Naive thymus-derived CD4-positive, alpha-beta T cell (primary cell): ENCODE results near the gene MRPL12. TPM values are rescaled to one million over a fixed set of nuclear protein-coding genes. Genes with fewer than 3 reads are reported as not detected.

Experiments used
- ATAC-seq: fragments of 150-1000 bp; cut with Tn5 transposase; 2 replicates; pipeline ENCODE4 v1.10.0; 2021; ENCODE audit warnings: mild to moderate bottlenecking, moderate library complexity
- CTCF ChIA-PET: fragments of 350-600 bp; sonication (Branson Sonifier 250); formaldehyde crosslinking; loops from one replicate; lab custom pipeline; 2021; ENCODE audit warnings: antibody characterized with exemption; lab: Charles Lee
- POLR2A ChIA-PET: fragments of 350-600 bp; sonication (Branson Sonifier 250); formaldehyde crosslinking; loops from one replicate; lab custom pipeline; 2021; ENCODE audit warnings: antibody characterized with exemption, inconsistent platforms; lab: Charles Lee
- DNase-seq, 9 donors: peaks; one replicate each; pipeline versions ENCODE4 v3.0.0 to v3.0.0-alpha.2; 2020 to 2022; ENCODE audit warnings: mixed read lengths in 1 of 9
- H3K27ac ChIP-seq: one replicate; pipeline ENCODE4 v1.7.0; 2013; ENCODE audit warnings: mild to moderate bottlenecking, low read depth, low read length, moderate library complexity
- H3K27me3 ChIP-seq, 2 donors: one replicate each; pipeline ENCODE4 v1.7.0; 2013; ENCODE audit warnings: low read length in 2 of 2, mild to moderate bottlenecking in 2 of 2, moderate library complexity in 2 of 2; ENCODE audit not compliant: control insufficient read depth in 2 of 2, insufficient read depth in 2 of 2
- H3K36me3 ChIP-seq, 3 experiments: 1 replicate in 2 of 3; 2 replicates in 1 of 3; pipeline ENCODE4 v1.7.0; 2013; ENCODE audit warnings: low read length in 3 of 3, mild to moderate bottlenecking in 3 of 3, moderate library complexity in 1 of 3; ENCODE audit not compliant: insufficient read depth in 3 of 3, control insufficient read depth in 2 of 3
- H3K4me1 ChIP-seq, 2 donors: one replicate each; pipeline ENCODE4 v1.7.0; 2013; ENCODE audit warnings: low read length in 2 of 2, mild to moderate bottlenecking in 2 of 2, moderate library complexity in 1 of 2; ENCODE audit not compliant: control insufficient read depth in 2 of 2, insufficient read depth in 2 of 2
- H3K4me3 ChIP-seq: 2 replicates; pipeline ENCODE4 v1.7.0; 2013; ENCODE audit warnings: mild to moderate bottlenecking, low read length
- H3K9me3 ChIP-seq, 3 experiments: 1 replicate in 2 of 3; 2 replicates in 1 of 3; pipeline ENCODE4 v1.7.0; 2013; ENCODE audit warnings: low read length in 3 of 3; ENCODE audit not compliant: control insufficient read depth in 2 of 3
- H3K27ac Mint-ChIP-seq, 9 donors: one replicate each; pipeline ENCODE4 v1.8.0; 2020 to 2022; ENCODE audit warnings: mixed read lengths in 9 of 9, mild to moderate bottlenecking in 8 of 9, moderate library complexity in 5 of 9, inconsistent platforms in 2 of 9
- H3K27me3 Mint-ChIP-seq, 5 donors: one replicate each; pipeline ENCODE4 v1.8.0; 2021 to 2022; ENCODE audit warnings: mixed read lengths in 5 of 5, mild to moderate bottlenecking in 1 of 5
- H3K36me3 Mint-ChIP-seq, 5 donors: one replicate each; pipeline ENCODE4 v1.8.0; 2020 to 2022; ENCODE audit warnings: mixed read lengths in 5 of 5, mild to moderate bottlenecking in 3 of 5, inconsistent platforms in 1 of 5
- H3K4me1 Mint-ChIP-seq, 7 donors: one replicate each; pipeline ENCODE4 v1.8.0; 2020 to 2022; ENCODE audit warnings: mixed read lengths in 7 of 7, mild to moderate bottlenecking in 3 of 7, inconsistent platforms in 1 of 7
- H3K4me3 Mint-ChIP-seq, 10 donors: one replicate each; pipeline ENCODE4 v1.8.0; 2020 to 2022; ENCODE audit warnings: mild to moderate bottlenecking in 10 of 10, mixed read lengths in 10 of 10, moderate library complexity in 6 of 10, inconsistent platforms in 2 of 10
- H3K9me3 Mint-ChIP-seq, 11 donors: one replicate each; pipeline ENCODE4 v1.8.0; 2020 to 2022; ENCODE audit warnings: mixed read lengths in 11 of 11, mild to moderate bottlenecking in 4 of 11, inconsistent platforms in 1 of 11, moderate library complexity in 1 of 11
- intact Hi-C, 2 donors: fragments of 100-400 bp; cut with micrococcal nuclease; formaldehyde crosslinking; loops; one replicate each; pipeline ENCODE4 v1.15.1; 2023
- microRNA-seq: library from miRNA; unstranded; fragments of <30 nt; microRNA quantifications from one replicate; pipeline ENCODE4 v1.2.0, GENCODE V29; 2022; ENCODE audit warnings: borderline microRNAs expressed
- polyA plus RNA-seq, 2 donors: library from polyadenylated mRNA; unstranded; fragments of 300-500 nt; fragmentation: Illumina TruSeq; gene quantifications; one replicate each; pipeline ENCODE4 v1.2.3, GENCODE V29; 2021
- total RNA-seq, 6 experiments: library from RNA in 5 of 6; stranded (reverse) in 5 of 6; gene quantifications; 1 replicate in 5 of 6; 2 replicates in 1 of 6; pipeline ENCODE4 v1.2.3 and lab custom pipeline; 2021 to 2026

Gene MRPL12
- total and polyA plus RNA-seq, 7 experiments from 2014 or later, result 21.3 to 83.8 (median 27.4) TPM

GRCh38 chr17:81740395-81740961, 37.3 kb downstream of the MRPL12 start:
- peak overlapping the region in 2 of 10 donors; percentile 23 to 57 for H3K4me3 Mint-ChIP-seq
- intact Hi-C loops, result no loop called here
- H3K36me3 ChIP-seq, result no peaks in the 10 kb centered on the region
- H3K27ac Mint-ChIP-seq, result no peak overlapping the region
- H3K9me3 Mint-ChIP-seq, result peaks cover 0 to 2% (median 0%) of the 10 kb centered on the region in 11 donors
- ATAC-seq, result peak; percentile 54
- no peaks in the 10 kb centered on the region for H3K9me3 ChIP-seq
- no peak for DNase-seq
- ChIA-PET CTCF (no interaction called here), POLR2A (no interaction called here)
- H3K36me3 Mint-ChIP-seq, result no peaks in the 10 kb centered on the region
- no peaks in the 10 kb centered on the region for H3K4me1 ChIP-seq
- H3K27ac ChIP-seq, result no peak overlapping the region
- H3K27me3 ChIP-seq, result peaks cover 0 to 3% of the 10 kb centered on the region in 2 donors
- peaks cover 4 to 11% (median 5%) of the 10 kb centered on the region in 7 donors for H3K4me1 Mint-ChIP-seq
- peaks cover 5 to 24% (median 6%) of the 10 kb centered on the region in 5 donors for H3K27me3 Mint-ChIP-seq
- no peak overlapping the region for H3K4me3 ChIP-seq

DNA sequence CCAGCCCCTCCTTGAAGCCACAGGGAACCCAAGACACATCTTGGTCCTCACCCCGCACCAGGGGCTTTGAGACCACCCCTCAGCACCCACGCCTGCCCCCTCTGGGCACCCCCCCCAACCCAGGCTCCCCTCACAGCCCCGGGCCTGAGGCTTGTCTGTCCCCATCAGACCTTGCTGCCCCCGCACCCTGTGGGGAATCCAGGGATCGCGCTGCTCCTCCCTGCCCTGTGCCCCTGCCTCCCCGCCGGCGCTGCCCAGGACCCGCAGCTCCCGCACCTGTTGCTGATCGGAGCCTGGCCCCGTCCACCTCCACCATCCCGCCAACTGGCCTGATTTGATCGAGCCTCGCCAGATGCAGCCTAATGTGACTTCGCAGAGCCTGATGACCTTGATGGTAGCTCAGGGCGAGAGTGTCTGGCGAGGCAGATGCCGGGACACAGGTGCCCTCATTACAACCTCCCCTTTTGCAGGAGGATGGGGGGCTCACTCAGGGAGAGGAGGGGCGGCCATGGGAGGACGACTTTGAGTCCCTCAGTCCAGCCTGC, 38.0 kb downstream of the MRPL12 start:
- peak overlapping the region in 1 of 10 donors; percentile 23 for H3K4me3 Mint-ChIP-seq
- H3K36me3 Mint-ChIP-seq, result no peaks in the 10 kb centered on the region
- POLR2A ChIA-PET, result no interaction called here
- H3K4me3 ChIP-seq, result no peak overlapping the region
- ATAC-seq, result no peak
- H3K27me3 ChIP-seq, result peaks cover 0 to 3% of the 10 kb centered on the region in 2 donors
- no peaks in the 10 kb centered on the region for H3K9me3 ChIP-seq
- CTCF ChIA-PET, result no interaction called here
- no peak for DNase-seq
- H3K4me1 ChIP-seq, result no peaks in the 10 kb centered on the region
- no peak overlapping the region for H3K27ac Mint-ChIP-seq
- no peaks in the 10 kb centered on the region for H3K9me3 Mint-ChIP-seq
- H3K36me3 ChIP-seq, result no peaks in the 10 kb centered on the region
- intact Hi-C loops, result no loop called here
- peaks cover 0 to 6% (median 0%) of the 10 kb centered on the region in 7 donors for H3K4me1 Mint-ChIP-seq
- H3K27me3 Mint-ChIP-seq, result peaks cover 0 to 21% (median 5%) of the 10 kb centered on the region in 5 donors
- no peak overlapping the region for H3K27ac ChIP-seq

GRCh38 chr17:81741594-81742452, 38.7 kb downstream of the MRPL12 start:
- Mint-ChIP-seq H3K27me3 (peaks cover 0 to 21% (median 5%) of the 10 kb centered on the region in 5 donors), H3K4me1 (peaks cover 0 to 6% (median 0%) of the 10 kb centered on the region in 7 donors), H3K36me3 (no peaks in the 10 kb centered on the region), H3K27ac (no peak overlapping the region), H3K9me3 (no peaks in the 10 kb centered on the region), H3K4me3 (no peak overlapping the region)
- H3K4me3 ChIP-seq, result no peak overlapping the region
- no peak for ATAC-seq
- H3K27ac ChIP-seq, result no peak overlapping the region
- POLR2A ChIA-PET, result no interaction called here
- DNase-seq, result no peak
- H3K36me3 ChIP-seq, result no peaks in the 10 kb centered on the region
- no peaks in the 10 kb centered on the region for H3K9me3 ChIP-seq
- peaks cover 0 to 3% of the 10 kb centered on the region in 2 donors for H3K27me3 ChIP-seq
- no peaks in the 10 kb centered on the region for H3K4me1 ChIP-seq
- intact Hi-C loops, result no loop called here
- CTCF ChIA-PET, result no interaction called here

Small RNA genes within 50 kb of the gene (microRNA-seq; reads per million reads assigned to microRNA genes)
- gene MIR6786, result not detected

Other genes starting within 250 kb of the MRPL12 start
- 1,000 to 10,000 TPM in 4 of 5 experiments, 100 to 1,000 TPM in 1; 971 to 4,639 (median 1,185) TPM for gene ACTG1, start 190.6 kb upstream of the MRPL12 start, total RNA-seq
- gene ACTG1, start 190.6 kb upstream of the MRPL12 start, polyA plus RNA-seq, result 1,000 to 10,000 TPM; 1,098 to 1,433 TPM
- 1 to 10 TPM in 2 of 5 experiments, under 1 TPM in 3; 0.56 to 1.6 (median 0.70) TPM for gene FSCN2, start 175.0 kb upstream of the MRPL12 start, total RNA-seq
- gene FSCN2, start 175.0 kb upstream of the MRPL12 start, polyA plus RNA-seq, result not detected
- 10 to 100 TPM; 28.8 to 57.0 (median 43.6) TPM for gene FAAP100, start 151.0 kb upstream of the MRPL12 start, total RNA-seq
- gene FAAP100, start 151.0 kb upstream of the MRPL12 start, polyA plus RNA-seq, result 10 to 100 TPM in 1 of 2 donors, 1 to 10 TPM in 1; 9.0 to 20.1 TPM
- 100 to 1,000 TPM in 2 of 5 experiments, 10 to 100 TPM in 3; 77.7 to 125 (median 93.6) TPM for gene NPLOC4, start 66.3 kb upstream of the MRPL12 start, total RNA-seq
- gene NPLOC4, start 66.3 kb upstream of the MRPL12 start, polyA plus RNA-seq, result 10 to 100 TPM; 47.8 to 68.6 TPM
- 1 to 10 TPM in 2 of 5 experiments, under 1 TPM in 3; 0.32 to 1.9 (median 0.51) TPM for gene TSPAN10, start 66.2 kb upstream of the MRPL12 start, total RNA-seq
- under 1 TPM; 0.33 to 0.98 TPM for gene TSPAN10, start 66.2 kb upstream of the MRPL12 start, polyA plus RNA-seq
- 10 to 100 TPM in 1 of 5 experiments, 1 to 10 TPM in 4; 1.0 to 28.0 (median 1.9) TPM for gene PDE6G, start 46.8 kb upstream of the MRPL12 start, total RNA-seq
- gene PDE6G, start 46.8 kb upstream of the MRPL12 start, polyA plus RNA-seq, result 1 to 10 TPM; 2.0 to 2.6 TPM
- gene OXLD1, start 36.8 kb upstream of the MRPL12 start, total RNA-seq, result 10 to 100 TPM; 35.9 to 61.9 (median 47.5) TPM
- 100 to 1,000 TPM; 108 to 123 TPM for gene OXLD1, start 36.8 kb upstream of the MRPL12 start, polyA plus RNA-seq
- 10 to 100 TPM; 16.3 to 33.5 (median 27.1) TPM for gene CCDC137, start 36.6 kb upstream of the MRPL12 start, total RNA-seq
- gene CCDC137, start 36.6 kb upstream of the MRPL12 start, polyA plus RNA-seq, result 10 to 100 TPM; 10.0 to 26.0 TPM
- 10 to 100 TPM; 12.0 to 30.6 (median 30.1) TPM for gene ARL16, start 19.6 kb upstream of the MRPL12 start, total RNA-seq
- gene ARL16, start 19.6 kb upstream of the MRPL12 start, polyA plus RNA-seq, result 10 to 100 TPM; 33.6 to 35.3 TPM
- gene HGS, start 19.4 kb upstream of the MRPL12 start, total RNA-seq, result 100 to 1,000 TPM; 108 to 174 (median 153) TPM
- gene HGS, start 19.4 kb upstream of the MRPL12 start, polyA plus RNA-seq, result 10 to 100 TPM; 19.8 to 40.3 TPM
- 10 to 100 TPM in 1 of 5 experiments, 1 to 10 TPM in 4; 4.0 to 27.4 (median 6.2) TPM for gene SLC25A10, start 8.9 kb downstream of the MRPL12 start, total RNA-seq
- 1 to 10 TPM; 3.4 to 5.2 TPM for gene SLC25A10, start 8.9 kb downstream of the MRPL12 start, polyA plus RNA-seq
- not detected for gene GCGR, start 100.8 kb downstream of the MRPL12 start, total RNA-seq
- gene GCGR, start 100.8 kb downstream of the MRPL12 start, polyA plus RNA-seq, result not detected
- 10 to 100 TPM; 41.1 to 65.3 (median 53.1) TPM for gene MCRIP1, start 129.9 kb downstream of the MRPL12 start, total RNA-seq
- 10 to 100 TPM; 44.5 to 59.0 TPM for gene MCRIP1, start 129.9 kb downstream of the MRPL12 start, polyA plus RNA-seq
- gene PPP1R27, start 131.7 kb downstream of the MRPL12 start, total RNA-seq, result not detected
- gene PPP1R27, start 131.7 kb downstream of the MRPL12 start, polyA plus RNA-seq, result under 1 TPM in 1 of 2 donors, not detected in 1; 0.13 TPM
- gene P4HB, start 157.2 kb downstream of the MRPL12 start, total RNA-seq, result 100 to 1,000 TPM; 188 to 568 (median 304) TPM
- gene P4HB, start 157.2 kb downstream of the MRPL12 start, polyA plus RNA-seq, result 100 to 1,000 TPM; 161 to 224 TPM
- 100 to 1,000 TPM; 308 to 671 (median 465) TPM for gene ARHGDIA, start 168.0 kb downstream of the MRPL12 start, total RNA-seq
- 100 to 1,000 TPM in 1 of 2 donors, 10 to 100 TPM in 1; 66.5 to 140 TPM for gene ARHGDIA, start 168.0 kb downstream of the MRPL12 start, polyA plus RNA-seq
- 100 to 1,000 TPM in 1 of 5 experiments, 10 to 100 TPM in 4; 38.3 to 159 (median 83.2) TPM for gene ALYREF, start 188.2 kb downstream of the MRPL12 start, total RNA-seq
- gene ALYREF, start 188.2 kb downstream of the MRPL12 start, polyA plus RNA-seq, result 10 to 100 TPM; 28.5 to 31.5 TPM
- 100 to 1,000 TPM in 1 of 5 experiments, 10 to 100 TPM in 4; 30.8 to 106 (median 40.5) TPM for gene ANAPC11, start 188.4 kb downstream of the MRPL12 start, total RNA-seq
- gene ANAPC11, start 188.4 kb downstream of the MRPL12 start, polyA plus RNA-seq, result 100 to 1,000 TPM; 245 to 278 TPM
- gene NPB, start 198.9 kb downstream of the MRPL12 start, total RNA-seq, result under 1 TPM in 4 of 5 experiments, not detected in 1; 0.29 to 0.59 (median 0.54) TPM
- gene NPB, start 198.9 kb downstream of the MRPL12 start, polyA plus RNA-seq, result under 1 TPM in 1 of 2 donors, not detected in 1; 0.20 TPM
- gene PCYT2, start 208.0 kb downstream of the MRPL12 start, total RNA-seq, result 10 to 100 TPM; 17.5 to 43.6 (median 35.2) TPM
- 10 to 100 TPM; 22.4 to 27.0 TPM for gene PCYT2, start 208.0 kb downstream of the MRPL12 start, polyA plus RNA-seq
- gene SIRT7, start 214.8 kb downstream of the MRPL12 start, total RNA-seq, result 10 to 100 TPM; 56.0 to 81.4 (median 69.7) TPM
- 10 to 100 TPM; 21.6 to 38.7 TPM for gene SIRT7, start 214.8 kb downstream of the MRPL12 start, polyA plus RNA-seq
- 10 to 100 TPM; 12.9 to 28.1 (median 18.1) TPM for gene MAFG, start 224.4 kb downstream of the MRPL12 start, total RNA-seq
- gene MAFG, start 224.4 kb downstream of the MRPL12 start, polyA plus RNA-seq, result 1 to 10 TPM; 2.4 to 2.6 TPM
- gene PYCR1, start 233.9 kb downstream of the MRPL12 start, total RNA-seq, result 10 to 100 TPM in 1 of 5 experiments, 1 to 10 TPM in 4; 1.8 to 31.1 (median 2.3) TPM
- gene PYCR1, start 233.9 kb downstream of the MRPL12 start, polyA plus RNA-seq, result 1 to 10 TPM; 4.2 to 4.5 TPM
- not detected for gene MYADML2, start 243.9 kb downstream of the MRPL12 start, total RNA-seq
- not detected for gene MYADML2, start 243.9 kb downstream of the MRPL12 start, polyA plus RNA-seq